Skin of body (tissue), 2 donors: ENCODE data around the gene PTGDS. TPM values are rescaled to one million over a fixed set of nuclear protein-coding genes. Genes with fewer than 3 reads are reported as not detected.
A peak's percentile ranks its signal among the peaks of the same experiment; 100 is the strongest.
"Not testable (repeated sequence)": the region's sequence is repeated elsewhere in the genome, so short reads cannot be mapped to it uniquely, and the experiment has no call there.

Experiments used
- DNase-seq: peaks from one replicate; lab custom pipeline; 2025; lab: John Stamatoyannopoulos, UW
- total RNA-seq: library from RNA; depleted of rRNA; stranded (reverse); fragments of >200 nt; gene quantifications from one replicate; pipeline ENCODE4 v1.2.3, GENCODE V29; 2014

PTGDS gene
- total RNA-seq, 1 donor from 2014 or later = 15.3 TPM

- DNase-seq = no peak
Measured at GRCh38 chr9:136985853-136986252, 8.5 kb downstream of the PTGDS start.

GRCh38 chr9:136988872-136989271 lies 11.6 kb downstream of the PTGDS start:
- no peak for DNase-seq

DNA sequence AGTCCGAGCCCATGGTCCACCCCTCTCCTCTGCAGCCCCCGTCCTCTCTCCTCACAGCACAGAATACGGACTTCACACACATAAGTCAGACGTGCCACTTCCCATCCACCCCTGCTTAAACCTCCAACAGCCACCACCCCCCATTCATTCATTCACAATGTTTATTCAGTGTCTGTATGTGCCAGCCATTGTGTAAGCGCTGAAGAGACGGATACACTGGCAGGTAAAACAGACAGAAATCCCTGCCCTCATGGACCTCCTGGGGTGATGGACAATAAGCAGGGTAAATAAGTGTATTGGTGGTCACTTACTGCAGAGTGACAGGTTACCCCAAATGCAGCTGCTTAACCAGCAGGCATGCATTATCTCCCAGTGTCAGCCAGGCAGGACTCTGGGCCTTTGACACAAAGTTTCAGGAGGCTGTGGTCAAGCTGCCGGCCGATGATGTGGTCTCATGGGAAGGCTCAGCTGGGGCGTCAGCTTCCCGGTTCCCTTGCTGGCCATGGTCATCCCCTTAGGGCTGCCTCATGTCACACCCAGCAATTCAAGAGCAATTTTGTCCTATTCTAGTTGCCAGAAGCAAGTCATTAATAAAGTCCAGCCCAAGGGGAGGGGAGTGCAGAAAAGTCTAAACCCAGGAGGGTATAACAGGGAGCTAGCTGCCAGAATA lies 13.1 kb downstream of the PTGDS start:
- DNase-seq = no peak

DNA sequence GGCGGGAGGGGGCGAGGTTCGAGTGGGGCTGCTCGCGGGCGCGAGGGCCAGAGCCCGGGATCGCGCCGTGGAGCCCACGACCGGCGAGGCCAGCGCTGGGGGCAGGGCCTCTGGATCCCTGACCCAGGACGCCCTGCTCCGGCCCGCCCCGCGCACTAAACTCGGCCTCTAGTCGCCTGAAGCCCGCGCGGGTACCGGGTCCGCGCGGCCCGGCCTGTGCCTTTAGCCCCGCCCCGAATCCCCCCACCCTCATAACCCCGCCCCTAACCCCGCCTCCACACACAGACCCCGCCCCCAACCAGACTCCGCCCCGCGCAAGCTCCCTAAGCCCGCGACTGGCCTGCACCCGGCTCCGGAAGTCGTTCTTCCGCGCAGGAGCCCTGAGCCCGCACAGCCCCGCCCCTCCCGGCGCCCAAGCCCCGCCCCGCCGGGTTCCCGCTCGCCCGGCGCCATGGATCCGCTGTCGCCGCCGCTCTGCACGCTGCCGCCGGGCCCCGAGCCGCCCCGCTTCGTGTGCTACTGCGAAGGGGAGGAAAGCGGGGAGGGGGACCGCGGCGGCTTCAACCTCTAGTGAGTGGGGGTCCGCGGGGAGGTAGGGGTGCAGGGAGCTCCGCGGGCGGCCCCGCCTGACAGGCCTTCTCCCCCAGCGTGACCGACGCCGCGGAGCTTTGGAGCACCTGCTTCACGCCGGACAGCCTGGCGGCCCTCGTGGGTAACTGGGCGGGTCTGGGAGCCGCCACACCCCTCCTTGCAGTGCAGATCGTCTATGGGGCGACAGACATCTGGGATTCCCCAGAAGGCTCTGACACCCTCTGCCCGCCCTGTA lies 14.9 kb downstream of the PTGDS start, which contains the start of gene PAXX:
Gene PAXX, plus strand, starts transcription at position 430 of the 826 bp plus-strand sequence. Its CDS starts 22 bp downstream, at position 452.
- peak; percentile 74 for DNase-seq

GRCh38 chr9:136992819-136993369 lies 15.6 kb downstream of the PTGDS start:
- no peak for DNase-seq

- DNase-seq = no peak
Measured at GRCh38 chr9:136994180-136994887, 17.0 kb downstream of the PTGDS start.

GRCh38 chr9:136994888-136995230 lies 17.6 kb downstream of the PTGDS start:
- no peak for DNase-seq

DNA sequence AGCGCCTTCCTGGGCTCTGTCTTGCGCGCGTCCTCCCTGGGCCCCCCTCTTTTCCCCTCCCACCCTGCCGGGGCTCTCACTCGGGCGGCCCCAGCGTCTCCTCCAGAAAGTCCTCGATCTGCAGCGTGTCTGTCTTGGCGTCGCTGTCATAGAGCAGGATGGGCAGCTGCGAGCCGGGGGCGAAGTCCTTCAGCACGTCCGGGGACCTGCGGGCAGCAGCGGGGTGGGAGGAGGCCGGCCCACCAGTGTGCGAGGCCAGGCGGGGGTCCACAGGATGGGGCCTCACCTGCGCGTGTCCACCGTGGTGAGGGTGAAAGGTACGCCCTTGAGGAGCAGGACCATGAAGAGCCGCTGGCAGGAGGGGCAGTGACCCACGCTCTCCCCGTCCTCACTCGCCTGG lies 18.1 kb downstream of the PTGDS start:
- DNase-seq = no peak

DNA sequence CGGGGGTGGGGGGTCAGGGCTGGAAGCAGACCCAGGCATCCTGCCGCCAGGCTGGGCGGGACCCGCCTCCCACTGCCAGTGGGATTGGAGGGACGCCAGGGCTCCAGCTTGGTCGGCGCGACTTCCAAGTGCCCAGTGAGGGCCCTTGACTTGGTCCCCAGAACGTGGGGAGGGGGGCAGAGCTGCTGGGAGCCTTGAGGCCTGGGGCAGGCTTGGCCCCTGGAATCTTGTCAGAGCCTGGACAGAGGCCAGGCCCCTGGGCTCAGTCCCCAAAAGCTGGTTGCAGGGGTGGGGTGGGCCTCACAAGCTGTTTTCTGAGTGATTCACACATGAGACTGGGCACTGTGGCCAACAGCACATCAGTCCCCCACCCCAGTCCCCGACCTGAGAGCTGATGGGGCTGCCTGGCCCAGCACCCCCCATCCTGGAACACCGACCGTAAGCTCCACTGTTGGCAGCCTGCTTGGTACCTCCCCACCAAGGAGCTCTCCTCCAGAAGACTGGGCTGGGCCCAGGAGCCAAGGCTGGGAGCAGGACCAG lies 18.5 kb downstream of the PTGDS start:
- DNase-seq = no peak

- no peak for DNase-seq
Measured at GRCh38 chr9:136996361-136997292, 19.3 kb downstream of the PTGDS start, which contains the start of gene CLIC3. TSS of gene CLIC3 (minus strand) at chr9:136996568. CDS start at chr9:136996543, 25 bp downstream.

- no peak for DNase-seq
Measured at GRCh38 chr9:136997371-136997770, 20.1 kb downstream of the PTGDS start.

- no peak for DNase-seq
Measured at GRCh38 chr9:136997830-136998234, 20.5 kb downstream of the PTGDS start.

- DNase-seq = no peak
Measured at GRCh38 chr9:137000177-137000930, 23.1 kb downstream of the PTGDS start.

- DNase-seq = no peak
Measured at GRCh38 chr9:137001857-137002645, 24.7 kb downstream of the PTGDS start.

DNA sequence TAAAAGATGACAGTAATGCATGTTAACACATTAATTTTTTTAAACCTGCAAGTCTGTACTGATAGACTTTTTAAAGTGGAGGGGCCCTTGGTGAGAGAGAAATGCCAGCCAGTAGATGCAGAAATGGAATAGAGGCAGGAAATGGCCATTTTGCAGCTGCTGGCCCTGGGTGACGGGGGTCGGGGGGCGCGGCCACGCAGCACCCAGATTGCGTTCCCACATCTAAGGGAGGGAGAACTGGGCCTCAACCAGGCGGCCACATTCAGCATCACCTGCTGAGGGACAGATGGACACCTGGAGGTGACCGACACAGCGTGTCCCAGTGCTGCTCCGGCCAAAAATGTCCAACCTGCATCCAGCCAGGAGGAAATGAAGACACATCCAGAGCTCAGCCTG lies 25.3 kb downstream of the PTGDS start:
- DNase-seq = no peak

GRCh38 chr9:137004285-137004684 lies 27.0 kb downstream of the PTGDS start:
- not testable (repeated sequence) for DNase-seq

DNA sequence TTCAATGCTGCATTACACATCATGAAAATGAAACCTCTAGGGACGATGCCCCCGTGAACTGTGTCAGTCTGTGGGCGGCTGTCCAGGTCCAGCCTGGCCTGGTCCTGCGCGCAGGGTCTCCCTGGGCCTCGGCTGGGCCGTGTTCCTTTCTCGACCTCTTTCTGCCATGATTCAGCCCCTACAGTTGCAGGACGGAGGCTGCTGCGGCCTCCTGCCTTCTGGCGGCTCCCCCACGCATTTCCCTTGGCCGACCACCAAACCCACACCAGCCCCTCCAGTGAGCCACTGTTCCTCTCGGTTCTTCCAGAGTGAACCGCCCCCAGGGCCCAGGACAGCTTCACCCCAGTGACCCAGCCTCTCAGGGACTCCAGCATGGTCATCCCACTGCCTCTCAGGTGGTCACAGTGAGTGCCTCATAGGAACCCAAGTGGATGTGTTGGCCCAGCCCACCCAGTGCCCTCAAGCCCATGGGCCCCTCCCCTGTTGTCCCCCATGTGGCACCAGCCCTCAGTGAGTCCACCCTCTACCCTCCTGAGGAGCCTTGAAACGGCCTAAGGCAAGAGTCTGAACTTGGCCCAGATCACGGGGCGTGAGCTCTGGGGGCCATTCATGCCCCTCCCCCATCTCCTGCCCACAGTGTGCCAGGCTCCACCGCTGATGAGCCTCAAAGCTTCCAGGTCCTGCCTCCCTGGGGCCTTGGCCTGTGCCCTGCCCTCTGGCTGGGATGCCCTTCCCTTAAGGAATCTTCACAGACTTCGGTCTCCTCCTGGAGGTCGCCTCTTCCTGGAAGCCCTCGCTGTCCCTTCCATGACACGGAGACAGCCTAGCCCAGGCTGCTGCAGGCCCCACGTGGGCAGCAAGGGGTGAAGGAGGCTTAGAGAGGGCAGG lies 29.1 kb downstream of the PTGDS start:
- no peak for DNase-seq
